GM20431 (cell line): Measurements from ENCODE around the gene PHYKPL.
"Not testable (repeated sequence)": the region's sequence is repeated elsewhere in the genome, so short reads cannot be mapped to it uniquely, and the experiment has no call there.

Experiments
- in situ Hi-C: fragments of 300-500 bp; cut with MseI, MboI; formaldehyde crosslinking; loops from one replicate; pipeline ENCODE4 v1.15.0; 2020; ENCODE audit warnings: low sequenced_read_pairs; ENCODE audit not compliant: unreplicated experiment

Gene PHYKPL

GRCh38 chr5:178267245-178267644 lies 34.6 kb upstream of the PHYKPL start:
- in situ Hi-C loops, result no loop called here

GRCh38 chr5:178266581-178266980 lies 34.0 kb upstream of the PHYKPL start:
- in situ Hi-C loops, result no loop called here

- in situ Hi-C loops, result no loop called here
Observed at GRCh38 chr5:178265746-178266145, 33.1 kb upstream of the PHYKPL start.

- in situ Hi-C loops, result no loop called here
Observed at GRCh38 chr5:178264044-178264443, 31.4 kb upstream of the PHYKPL start.

- in situ Hi-C loops, result no loop called here
Observed at GRCh38 chr5:178261666-178262600, 29.3 kb upstream of the PHYKPL start.

GRCh38 chr5:178259623-178260536 lies 27.3 kb upstream of the PHYKPL start:
- in situ Hi-C loops, result no loop called here

- in situ Hi-C loops, result no loop called here
Observed at GRCh38 chr5:178257650-178258049, 25.0 kb upstream of the PHYKPL start.

GRCh38 chr5:178256746-178257145 lies 24.1 kb upstream of the PHYKPL start:
- in situ Hi-C loops, result no loop called here

- in situ Hi-C loops, result not testable (repeated sequence)
Observed at GRCh38 chr5:178253632-178254031, 21.0 kb upstream of the PHYKPL start.

- in situ Hi-C loops, result no loop called here
Observed at GRCh38 chr5:178252258-178252657, 19.7 kb upstream of the PHYKPL start.

- in situ Hi-C loops, result no loop called here
Observed at GRCh38 chr5:178250263-178250662, 17.7 kb upstream of the PHYKPL start.

- in situ Hi-C loops, result no loop called here
Observed at GRCh38 chr5:178249191-178249989, 16.8 kb upstream of the PHYKPL start.

GRCh38 chr5:178248750-178249149 lies 16.1 kb upstream of the PHYKPL start:
- in situ Hi-C loops, result no loop called here

GRCh38 chr5:178247481-178248456 lies 15.2 kb upstream of the PHYKPL start:
- in situ Hi-C loops, result no loop called here

- in situ Hi-C loops, result no loop called here
Observed at GRCh38 chr5:178246624-178247279, 14.2 kb upstream of the PHYKPL start.

GRCh38 chr5:178245389-178245788 lies 12.8 kb upstream of the PHYKPL start:
- in situ Hi-C loops, result no loop called here

- in situ Hi-C loops, result no loop called here
Observed at GRCh38 chr5:178244576-178244975, 12.0 kb upstream of the PHYKPL start.

GRCh38 chr5:178242416-178242815 lies 9.8 kb upstream of the PHYKPL start:
- in situ Hi-C loops, result no loop called here
